GM19240 (cell line): ENCODE data around the gene TNF.
"Not testable (repeated sequence)": the region's sequence is repeated elsewhere in the genome, so short reads cannot be mapped to it uniquely, and the experiment has no call there.

Experiments used
- DNase-seq: peaks from one replicate; pipeline ENCODE4 v3.0.0; 2011; ENCODE audit warnings: low spot score; ENCODE audit not compliant: insufficient read length

The TNF gene

GRCh38 chr6:31587791-31588777 lies 12.7 kb downstream of the TNF start:
- DNase-seq = no peak

GRCh38 chr6:31588871-31589650 lies 13.7 kb downstream of the TNF start:
- DNase-seq = no peak

GRCh38 chr6:31590691-31591090 lies 15.3 kb downstream of the TNF start:
- not testable (repeated sequence) for DNase-seq

GRCh38 chr6:31592396-31592771 lies 17.0 kb downstream of the TNF start:
- DNase-seq = no peak

DNA sequence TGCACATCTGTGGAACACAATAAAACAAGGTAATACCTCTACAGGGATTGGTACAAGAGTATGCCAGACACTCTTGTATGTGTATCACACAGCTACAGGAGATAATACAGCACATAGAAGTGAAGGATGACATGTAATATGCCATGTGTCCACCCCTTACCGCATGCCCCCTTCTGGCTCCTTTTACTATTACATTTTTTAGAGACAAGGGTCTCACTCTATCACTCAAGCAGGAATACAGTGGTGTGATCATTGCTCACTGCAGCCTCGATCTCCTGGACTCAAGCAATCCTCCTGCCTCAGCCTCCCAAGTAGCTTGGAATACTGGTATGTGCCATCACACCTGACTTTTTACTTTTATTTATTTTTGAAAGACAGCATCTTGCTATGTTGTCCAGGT lies 21.6 kb downstream of the TNF start:
- peak; percentile 53 for DNase-seq

- no peak for DNase-seq
These were observed 32.0 kb downstream of the TNF start for GRCh38 chr6:31607317-31607716.

GRCh38 chr6:31609519-31610406 lies 34.4 kb downstream of the TNF start:
- DNase-seq = no peak

GRCh38 chr6:31610968-31611367 lies 35.6 kb downstream of the TNF start:
- DNase-seq = no peak

DNA sequence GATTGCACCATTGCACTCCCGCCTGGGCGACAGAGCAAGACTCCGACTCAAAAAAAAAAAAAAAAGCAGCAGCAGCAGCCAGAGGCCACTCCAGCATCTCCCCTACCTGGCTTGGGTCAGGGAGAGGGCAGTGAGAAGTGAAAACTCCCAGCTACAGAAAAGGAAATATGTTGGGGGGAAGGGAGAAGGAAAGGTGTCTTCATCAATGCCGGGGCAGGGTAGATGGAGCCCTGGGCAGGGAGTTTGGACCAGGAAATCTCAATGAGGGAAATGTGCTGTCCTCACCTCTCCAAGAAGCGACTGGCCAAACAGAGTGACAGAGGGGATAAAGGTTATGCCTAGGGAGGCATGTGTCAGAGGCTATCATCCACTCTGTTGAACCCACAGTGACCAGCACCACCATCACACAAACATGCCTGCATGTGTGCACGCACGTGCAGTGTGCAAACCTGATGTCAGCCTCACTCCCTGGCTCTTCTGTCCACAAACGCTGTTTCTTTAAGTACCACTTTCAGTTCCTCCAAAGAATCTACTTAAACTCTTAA lies 38.8 kb downstream of the TNF start:
- DNase-seq = no peak

DNA sequence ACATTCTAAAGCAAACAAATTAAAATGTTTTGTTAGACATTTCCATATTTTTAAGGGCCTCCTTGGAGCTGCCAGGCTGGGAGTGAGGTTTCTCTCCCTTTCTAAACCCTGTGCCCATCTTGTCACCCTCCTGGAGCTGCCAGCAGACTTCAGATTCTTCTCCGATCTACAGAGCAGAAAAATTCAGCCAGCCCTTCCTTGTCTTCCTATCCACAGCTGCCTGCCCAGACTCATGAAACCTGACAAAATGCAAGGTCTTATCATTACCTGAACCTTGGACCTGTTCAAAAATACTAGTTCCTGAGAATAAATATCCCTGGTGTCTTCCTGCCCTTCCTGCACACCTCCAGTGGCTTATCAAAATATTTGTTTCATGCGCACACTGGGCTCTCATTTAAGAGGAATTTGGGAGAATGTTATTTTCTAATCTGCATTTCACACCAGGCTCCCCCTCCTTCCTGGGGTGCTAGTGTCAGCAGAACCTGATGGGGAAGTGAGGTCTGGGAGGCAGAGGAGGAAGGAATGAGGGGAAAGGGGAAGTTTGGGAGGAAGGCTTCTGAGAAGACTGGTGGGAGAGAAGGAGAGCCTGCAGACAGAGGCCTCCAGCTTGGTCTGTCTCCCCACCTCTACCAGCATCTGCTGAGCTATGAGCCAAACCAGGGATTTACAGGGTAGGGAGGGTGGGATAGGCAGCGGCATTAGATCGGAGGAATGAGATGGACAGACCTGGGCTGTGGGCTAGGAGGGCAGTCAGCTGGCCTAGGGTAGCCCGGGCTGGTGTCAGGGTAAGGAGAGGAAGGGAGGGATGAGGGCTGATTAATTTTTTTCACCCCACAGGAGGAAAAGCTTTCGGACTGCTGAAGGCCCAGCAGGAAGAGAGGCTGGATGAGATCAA lies 39.6 kb downstream of the TNF start, which contains the start of gene AIF1:
TSS of gene AIF1 (plus strand) at position 551 of the 895 bp plus-strand sequence. CDS start at position 647, 96 bp downstream.
- no peak for DNase-seq

DNA sequence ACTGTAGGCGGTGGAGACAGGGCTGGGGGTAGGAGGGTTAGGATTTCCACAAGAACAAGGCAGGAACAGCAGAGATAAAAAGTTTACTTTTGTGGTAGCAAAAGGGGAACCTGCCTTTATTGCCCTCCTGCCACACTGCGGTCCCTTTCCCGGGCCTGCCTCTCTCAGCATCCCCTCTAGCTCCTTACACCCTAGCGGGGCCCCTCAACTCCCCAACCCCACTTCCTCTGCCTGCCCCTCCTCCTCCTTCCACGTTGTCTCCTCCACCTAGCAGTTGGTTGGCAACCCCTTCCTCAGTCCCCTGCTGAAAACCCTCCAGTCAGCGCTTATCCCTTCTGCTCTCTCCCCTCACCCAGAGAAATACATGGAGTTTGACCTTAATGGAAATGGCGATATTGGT lies 40.4 kb downstream of the TNF start:
- DNase-seq = no peak

GRCh38 chr6:31617010-31617409 lies 41.6 kb downstream of the TNF start:
- DNase-seq = no peak

DNA sequence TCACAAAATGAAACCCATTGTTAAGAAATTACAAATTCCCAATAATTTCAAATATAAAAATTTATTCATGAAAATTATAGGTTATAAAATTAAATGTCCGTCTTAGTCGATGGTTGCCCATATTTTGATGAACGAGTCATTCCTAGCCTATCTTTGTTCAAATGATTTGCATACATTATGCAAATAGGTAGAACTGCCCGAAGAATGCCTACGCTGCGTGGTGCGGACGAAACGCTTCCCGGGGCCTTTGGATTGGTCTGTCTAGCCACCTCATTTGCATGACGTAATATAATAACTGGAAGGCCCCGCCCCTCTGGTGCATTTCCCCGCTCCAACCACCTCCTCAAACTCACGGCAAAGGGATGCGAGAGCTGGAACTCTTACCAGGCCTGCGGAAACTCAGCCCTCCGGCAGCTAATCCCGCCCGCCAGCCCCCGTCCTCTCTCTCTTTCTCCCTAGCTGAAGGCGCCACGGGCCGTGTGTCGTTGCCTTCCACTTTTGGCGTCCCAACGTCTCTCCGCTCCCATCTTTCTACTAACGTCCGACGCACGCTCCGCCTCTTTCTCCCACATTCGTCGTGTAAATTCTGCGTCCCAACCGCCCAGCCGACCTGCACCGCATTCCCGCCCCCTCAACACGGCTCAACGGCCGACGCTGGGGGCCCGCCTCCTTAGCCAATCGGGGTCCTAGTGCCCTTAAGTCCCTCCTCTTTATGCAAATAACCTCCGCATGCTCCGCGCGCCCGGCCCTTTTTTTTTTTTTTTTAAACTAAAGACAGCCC lies 44.6 kb downstream of the TNF start:
- DNase-seq = peak; percentile 79

GRCh38 chr6:31620586-31621319 lies 45.4 kb downstream of the TNF start, which contains the start of gene PRRC2A:
Gene PRRC2A, plus strand, starts transcription at chr6:31620715. Its CDS starts 2,075 bp downstream, at chr6:31622790.
- DNase-seq = peak; percentile 50

DNA sequence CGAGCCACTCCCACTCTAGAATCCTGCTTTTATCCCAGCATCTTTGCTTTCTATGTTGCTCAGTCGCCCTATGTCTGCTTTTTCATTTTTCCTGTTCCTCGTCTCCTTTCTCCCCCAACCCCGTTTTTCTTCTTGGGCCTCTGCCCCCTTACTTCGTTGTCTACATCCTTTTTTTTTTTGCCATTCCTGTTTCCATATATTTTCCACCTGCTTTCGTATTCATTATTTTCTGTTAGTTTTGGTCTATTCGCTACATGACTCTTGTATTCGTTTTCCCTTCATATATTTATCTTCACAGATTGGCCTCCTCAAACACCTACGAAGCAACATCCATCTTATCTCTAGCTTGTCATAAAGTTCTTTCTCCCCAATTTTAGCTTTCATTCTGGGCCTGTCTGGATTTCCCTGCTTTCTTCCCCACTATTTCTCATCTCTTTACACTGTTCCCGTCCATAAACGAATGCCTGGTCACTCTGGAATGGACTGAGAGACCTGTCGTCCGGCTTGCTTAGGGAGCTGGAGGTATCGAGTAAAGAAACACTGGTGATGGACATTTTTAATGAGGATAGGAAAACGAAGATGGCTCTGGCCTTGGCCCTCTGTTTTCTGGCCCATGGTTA lies 46.1 kb downstream of the TNF start:
- no peak for DNase-seq

GRCh38 chr6:31621991-31622390 lies 46.6 kb downstream of the TNF start:
- no peak for DNase-seq

DNA sequence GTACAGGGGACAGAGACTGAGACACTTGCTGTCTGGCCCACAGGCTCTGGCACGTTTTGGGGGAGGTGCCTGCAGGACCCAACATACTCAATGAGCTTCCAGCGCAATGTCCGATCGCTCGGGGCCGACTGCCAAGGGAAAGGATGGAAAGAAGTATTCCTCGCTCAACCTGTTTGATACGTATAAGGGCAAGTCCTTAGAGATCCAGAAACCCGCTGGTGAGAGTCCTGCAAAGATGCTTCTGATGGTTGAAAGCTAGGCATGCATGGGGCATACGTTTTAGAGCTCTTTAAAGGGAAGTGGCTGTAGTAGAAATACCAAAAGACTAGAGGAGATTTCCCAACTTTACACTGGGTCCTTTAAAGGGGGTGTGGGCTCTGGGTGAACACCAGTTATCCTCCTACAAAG lies 47.3 kb downstream of the TNF start:
- DNase-seq = no peak

GRCh38 chr6:31624070-31624469 lies 48.7 kb downstream of the TNF start:
- no peak for DNase-seq
